Measurements from ENCODE around the gene SPOPL.
"Not testable (repeated sequence)": the region's sequence is repeated elsewhere in the genome, so short reads cannot be mapped to it uniquely, and the experiment has no call there.

Gene SPOPL

DNA sequence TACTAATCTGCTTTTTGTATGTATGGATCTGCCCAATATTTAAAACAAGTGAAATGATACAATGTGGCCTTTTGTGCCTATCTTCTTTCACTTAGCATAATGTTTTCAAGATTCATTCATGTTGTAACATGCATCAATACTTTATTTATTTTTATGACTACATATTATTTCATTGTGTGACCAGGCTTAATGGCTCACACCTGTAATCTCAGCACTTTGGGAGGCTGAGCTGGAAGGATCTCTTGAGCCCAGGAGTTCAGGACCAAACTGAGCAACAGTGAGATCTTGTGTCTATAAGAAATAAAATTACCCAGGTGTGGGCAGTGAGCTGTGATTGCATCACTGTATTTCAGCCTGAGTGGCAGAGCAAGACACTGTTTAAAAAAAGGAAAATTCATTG is 33.2 kb downstream of the SPOPL start:
- POLR2A ChIA-PET: no interaction called here
- DNase-seq (ENCODE audit: low read depth, low spot score): no peak
- TF ChIP-seq, protein P1, sequence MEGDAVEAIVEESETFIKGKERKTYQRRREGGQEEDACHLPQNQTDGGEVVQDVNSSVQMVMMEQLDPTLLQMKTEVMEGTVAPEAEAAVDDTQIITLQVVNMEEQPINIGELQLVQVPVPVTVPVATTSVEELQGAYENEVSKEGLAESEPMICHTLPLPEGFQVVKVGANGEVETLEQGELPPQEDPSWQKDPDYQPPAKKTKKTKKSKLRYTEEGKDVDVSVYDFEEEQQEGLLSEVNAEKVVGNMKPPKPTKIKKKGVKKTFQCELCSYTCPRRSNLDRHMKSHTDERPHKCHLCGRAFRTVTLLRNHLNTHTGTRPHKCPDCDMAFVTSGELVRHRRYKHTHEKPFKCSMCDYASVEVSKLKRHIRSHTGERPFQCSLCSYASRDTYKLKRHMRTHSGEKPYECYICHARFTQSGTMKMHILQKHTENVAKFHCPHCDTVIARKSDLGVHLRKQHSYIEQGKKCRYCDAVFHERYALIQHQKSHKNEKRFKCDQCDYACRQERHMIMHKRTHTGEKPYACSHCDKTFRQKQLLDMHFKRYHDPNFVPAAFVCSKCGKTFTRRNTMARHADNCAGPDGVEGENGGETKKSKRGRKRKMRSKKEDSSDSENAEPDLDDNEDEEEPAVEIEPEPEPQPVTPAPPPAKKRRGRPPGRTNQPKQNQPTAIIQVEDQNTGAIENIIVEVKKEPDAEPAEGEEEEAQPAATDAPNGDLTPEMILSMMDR (IDR thresholded peaks at IDR 0.05; ENCODE audit: insufficient read depth, low read length, missing control alignments): no peak
- CTCF ChIA-PET: no interaction called here
- H3K4me3 ChIP-seq (ENCODE audit: low read depth, low read length): no peak overlapping the region

DNA sequence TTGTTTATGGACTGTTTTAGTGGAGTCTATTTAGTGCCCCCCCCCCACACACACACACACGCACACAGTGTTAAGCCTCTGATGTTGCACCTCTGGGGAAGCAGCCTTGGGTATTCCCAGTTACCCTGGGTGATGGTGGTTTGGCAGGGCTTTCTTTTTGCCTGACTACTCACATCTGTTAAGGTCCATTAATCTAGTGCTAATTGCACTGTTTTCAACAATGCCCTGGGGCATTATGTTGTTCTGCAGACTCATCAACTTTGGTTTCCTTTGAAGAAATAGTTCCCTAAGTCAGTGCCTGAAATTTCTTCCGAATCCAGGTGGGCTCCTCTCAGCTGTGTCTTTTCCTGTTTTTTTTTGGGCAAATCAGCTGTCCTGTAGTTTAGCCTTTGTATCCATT is 34.7 kb downstream of the SPOPL start:
- CTCF ChIA-PET: no interaction called here
- TF ChIP-seq, protein P1 (IDR thresholded peaks at IDR 0.05; ENCODE audit: insufficient read depth, low read length, missing control alignments): no peak
- H3K4me3 ChIP-seq (ENCODE audit: low read depth, low read length): no peak overlapping the region
- POLR2A ChIA-PET: no interaction called here
- DNase-seq (ENCODE audit: low read depth, low spot score): no peak

DNA sequence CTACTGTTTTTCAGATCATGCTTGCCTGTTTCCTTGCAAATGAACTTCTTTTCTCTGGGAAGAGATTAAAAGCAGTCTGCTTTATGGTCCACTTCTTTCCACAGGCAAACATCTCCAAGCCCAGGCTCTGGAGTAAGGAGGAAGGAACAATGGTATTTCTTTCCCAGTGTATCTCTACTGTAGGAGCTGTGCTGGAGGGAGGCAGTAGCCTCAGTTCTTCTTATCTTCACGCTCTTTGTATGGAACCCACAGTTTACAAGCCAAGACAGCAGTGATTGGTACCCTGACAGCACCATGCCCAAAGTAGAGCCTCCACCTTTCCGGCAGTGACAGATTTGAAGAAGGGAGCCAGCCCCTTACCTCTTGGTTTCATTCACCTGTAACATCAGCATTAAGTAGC is 35.2 kb downstream of the SPOPL start:
- POLR2A ChIA-PET: no interaction called here
- DNase-seq (ENCODE audit: low read depth, low spot score): no peak
- no peak overlapping the region for H3K4me3 ChIP-seq (ENCODE audit: low read depth, low read length)
- CTCF ChIA-PET: no interaction called here
- TF ChIP-seq, protein P1 (IDR thresholded peaks at IDR 0.05; ENCODE audit: insufficient read depth, low read length, missing control alignments): no peak

DNA sequence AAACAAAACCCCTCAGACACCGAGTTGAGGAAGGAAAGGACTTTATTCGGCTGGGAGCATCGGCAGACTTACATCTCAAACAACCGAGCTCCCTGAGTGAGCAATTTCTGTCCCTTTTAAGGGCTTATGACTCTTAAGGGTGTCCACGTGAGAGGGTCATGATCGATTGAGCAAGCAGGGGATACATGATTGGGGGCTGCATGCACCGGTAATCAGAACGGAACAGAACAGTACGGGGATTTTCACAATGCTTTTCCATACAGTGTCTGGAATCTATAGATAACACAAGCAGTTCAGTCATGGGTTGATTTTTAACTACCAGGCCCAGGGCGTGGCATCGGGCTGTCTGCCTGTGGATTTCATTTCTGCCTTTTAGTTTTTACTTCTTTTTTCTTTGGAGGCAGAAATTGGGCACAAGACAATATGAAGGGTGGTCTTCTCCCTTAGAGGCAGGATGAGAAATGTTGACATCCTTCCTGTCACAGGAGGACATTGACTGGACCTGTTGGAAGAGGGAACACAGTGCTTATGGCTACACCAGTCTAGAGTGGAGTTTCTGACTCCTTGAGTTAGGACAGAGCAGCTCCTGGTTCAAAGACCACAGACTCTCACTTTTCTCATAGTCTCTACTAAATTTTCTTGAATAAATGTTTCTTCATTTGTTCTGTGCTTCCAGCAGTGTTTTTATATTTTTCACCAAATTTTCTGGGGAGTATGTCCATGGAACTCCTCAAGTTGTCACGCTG is 35.8 kb downstream of the SPOPL start:
- CTCF ChIA-PET: no interaction called here
- no peak overlapping the region for H3K4me3 ChIP-seq (ENCODE audit: low read depth, low read length)
- TF ChIP-seq, protein P1 (IDR thresholded peaks at IDR 0.05; ENCODE audit: insufficient read depth, low read length, missing control alignments): no peak
- no peak for DNase-seq (ENCODE audit: low read depth, low spot score)
- POLR2A ChIA-PET: no interaction called here

DNA sequence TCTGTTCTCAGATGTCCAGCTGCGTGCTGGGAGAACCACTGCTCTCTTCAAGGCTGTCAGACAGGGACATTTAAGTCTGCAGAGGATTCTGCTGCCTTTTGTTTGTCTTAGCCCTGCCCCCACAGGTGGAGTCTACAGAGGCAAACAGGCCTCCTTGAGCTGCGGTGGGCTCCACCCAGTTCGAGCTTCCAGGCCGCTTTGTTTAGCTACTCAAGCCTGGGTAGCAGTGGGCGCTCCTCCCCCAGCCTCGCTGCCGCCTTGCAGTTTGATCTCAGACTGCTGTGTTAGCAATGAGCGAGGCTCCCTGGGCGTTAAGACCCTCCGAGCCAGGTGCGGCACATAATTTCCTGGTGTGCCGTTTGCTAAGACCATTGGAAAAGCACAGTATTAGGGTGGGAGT is 42.6 kb downstream of the SPOPL start:
- CTCF ChIA-PET; DNase-seq (ENCODE audit: low read depth, low spot score); H3K4me3 ChIP-seq (ENCODE audit: low read depth, low read length); POLR2A ChIA-PET: not testable (repeated sequence)

DNA sequence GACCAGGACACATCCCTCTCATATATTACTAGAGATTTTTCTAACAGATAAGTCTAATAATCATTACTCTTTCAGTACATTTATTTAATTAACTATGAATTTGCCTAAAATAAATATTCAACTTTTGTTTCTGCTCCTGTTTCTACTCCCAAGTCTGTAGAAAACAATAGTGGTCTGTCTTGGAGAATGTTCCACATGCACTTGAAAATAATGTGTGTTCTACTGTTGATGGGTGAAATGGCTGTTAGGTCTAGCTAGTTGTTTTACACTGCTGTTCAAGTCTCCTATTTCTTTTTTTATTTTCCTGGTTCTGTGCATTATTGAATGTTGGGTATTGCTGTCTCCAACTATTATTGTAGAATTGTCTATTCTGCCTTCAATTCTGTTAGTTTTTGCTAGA is 47.2 kb downstream of the SPOPL start:
- no peak for DNase-seq (ENCODE audit: low read depth, low spot score)
- TF ChIP-seq, protein P1 (IDR thresholded peaks at IDR 0.05; ENCODE audit: insufficient read depth, low read length, missing control alignments): no peak
- ChIA-PET CTCF (no interaction called here), POLR2A (no interaction called here)
- no peak overlapping the region for H3K4me3 ChIP-seq (ENCODE audit: low read depth, low read length)

DNA sequence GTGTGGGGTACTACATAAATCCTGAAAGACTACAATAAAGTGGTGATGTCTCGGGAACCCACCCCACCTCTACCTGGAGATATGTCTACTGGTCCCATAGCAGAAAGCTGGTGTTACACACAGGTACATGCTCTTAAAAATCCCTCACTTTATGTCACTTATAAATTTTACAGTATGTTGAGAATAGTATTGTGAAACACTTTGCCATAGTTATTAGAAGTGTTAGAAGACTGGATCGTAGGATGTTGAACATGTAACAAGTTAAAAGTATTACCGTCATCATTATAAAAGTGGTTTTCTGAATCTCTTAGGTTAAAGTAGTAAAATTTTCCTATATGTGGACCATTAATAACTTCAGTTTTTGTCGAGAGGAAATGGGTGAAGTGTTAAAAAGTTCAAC is 48.6 kb downstream of the SPOPL start:
- POLR2A ChIA-PET: no interaction called here
- DNase-seq (ENCODE audit: low read depth, low spot score): no peak
- TF ChIP-seq, protein P1 (IDR thresholded peaks at IDR 0.05; ENCODE audit: insufficient read depth, low read length, missing control alignments): no peak
- CTCF ChIA-PET: no interaction called here
- no peak overlapping the region for H3K4me3 ChIP-seq (ENCODE audit: low read depth, low read length)
